Vagina (tissue), 2 donors: ENCODE measurements around the gene MOV10L1.

ENCODE experiments used
- CTCF ChIP-seq, 3 experiments: fragments of 450-650 bp in 2 of 3; fragments of 200-600 bp in 1 of 3; sonication (generic) in 1 of 3; IDR thresholded peaks; one replicate each; pipeline ENCODE4 v1.5.1; 2017 to 2019; ENCODE audit warnings: antibody characterized with exemption in 3 of 3, mild to moderate bottlenecking in 2 of 3, moderate library complexity in 2 of 3
- POLR2A ChIP-seq, 2 donors: fragments of 450-650 bp; IDR thresholded peaks; one replicate each; pipeline ENCODE4 v1.6.1; 2017; ENCODE audit warnings: antibody characterized with exemption in 2 of 2, mild to moderate bottlenecking in 2 of 2, moderate library complexity in 2 of 2
- POLR2AphosphoS5 ChIP-seq, 2 donors: sonication (generic); formaldehyde crosslinking; IDR thresholded peaks; one replicate each; pipeline ENCODE4 v1.9.0; 2017; ENCODE audit warnings: antibody characterized with exemption in 2 of 2, mild to moderate bottlenecking in 2 of 2, low read depth in 1 of 2; ENCODE audit not compliant: insufficient read depth in 1 of 2

GRCh38 chr22:50169181-50169759 lies 79.5 kb downstream of the MOV10L1 start:
- TF ChIP-seq POLR2A (IDR thresholded peaks at IDR 0.05) (no peak), CTCF (IDR thresholded peaks at IDR 0.05) (no peak), POLR2AphosphoS5 (IDR thresholded peaks at IDR 0.05; ENCODE audit: insufficient read depth in 1 of 2, low read depth in 1 of 2) (no peak)
